ENCODE measurements around the gene C22orf31. TPM values are rescaled to one million over a fixed set of nuclear protein-coding genes. Genes with fewer than 3 reads are reported as not detected.
A peak's percentile ranks its signal among the peaks of the same experiment; 100 is the strongest.
"Not testable (repeated sequence)": the region's sequence is repeated elsewhere in the genome, so short reads cannot be mapped to it uniquely, and the experiment has no call there.

C22orf31 gene
- polyA plus RNA-seq, 3 donors = 0.95 to 1.6 (median 1.3) TPM

DNA sequence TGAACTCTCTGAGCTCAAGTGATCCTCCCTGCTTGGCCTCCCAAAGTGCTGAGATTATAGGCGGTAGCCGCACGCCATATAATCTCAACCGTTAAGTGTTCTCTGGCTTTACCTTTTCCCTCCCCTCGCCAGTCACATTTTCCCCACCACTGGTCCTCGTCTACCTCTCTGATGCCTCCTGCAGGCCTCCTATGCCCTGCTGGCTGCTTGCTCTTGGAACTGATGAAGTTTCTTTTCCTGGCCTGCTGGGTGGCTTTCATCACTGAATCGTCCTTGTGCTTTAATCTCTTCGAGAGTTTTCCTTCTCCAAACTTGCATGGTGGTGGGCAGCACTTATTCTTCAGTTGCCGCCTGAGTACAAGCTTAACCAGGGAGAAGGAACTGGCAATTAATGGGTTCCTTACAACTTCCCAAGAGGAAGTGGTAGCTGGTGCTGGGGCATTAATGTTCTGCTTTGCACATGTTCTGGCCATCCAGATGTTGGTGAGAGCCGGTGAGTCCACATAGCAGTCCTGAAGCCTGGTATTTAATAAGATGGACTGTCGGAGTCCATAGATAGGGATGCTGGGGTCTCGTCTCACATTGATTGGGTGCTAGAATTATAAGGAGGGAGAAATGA is 1.3 kb downstream of the C22orf31 start:
- DNase-seq (ENCODE audit: low read depth in 3 of 3, low spot score in 2 of 3) = no peak

DNA sequence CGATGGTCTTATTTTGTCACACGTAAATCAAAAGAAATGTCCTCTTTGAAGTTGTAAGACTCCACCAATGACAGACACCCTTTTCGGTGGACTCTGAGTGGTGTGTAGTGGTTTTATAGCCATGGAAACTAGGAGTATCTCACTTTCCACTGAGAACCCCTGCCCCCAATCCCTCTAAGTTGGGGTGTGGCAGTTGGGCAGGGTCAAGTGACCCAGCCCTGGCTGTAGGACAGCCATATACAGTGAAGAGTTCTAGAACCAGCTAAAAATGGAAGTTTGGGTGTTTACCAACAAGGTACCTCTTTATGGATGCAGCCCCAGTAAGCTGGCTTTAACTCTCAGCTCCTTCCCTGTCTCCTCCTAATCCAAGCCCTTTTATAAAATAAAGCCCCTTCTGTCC is 5.2 kb downstream of the C22orf31 start:
- DNase-seq (ENCODE audit: low read depth in 3 of 3, low spot score in 2 of 3) = no peak

DNA sequence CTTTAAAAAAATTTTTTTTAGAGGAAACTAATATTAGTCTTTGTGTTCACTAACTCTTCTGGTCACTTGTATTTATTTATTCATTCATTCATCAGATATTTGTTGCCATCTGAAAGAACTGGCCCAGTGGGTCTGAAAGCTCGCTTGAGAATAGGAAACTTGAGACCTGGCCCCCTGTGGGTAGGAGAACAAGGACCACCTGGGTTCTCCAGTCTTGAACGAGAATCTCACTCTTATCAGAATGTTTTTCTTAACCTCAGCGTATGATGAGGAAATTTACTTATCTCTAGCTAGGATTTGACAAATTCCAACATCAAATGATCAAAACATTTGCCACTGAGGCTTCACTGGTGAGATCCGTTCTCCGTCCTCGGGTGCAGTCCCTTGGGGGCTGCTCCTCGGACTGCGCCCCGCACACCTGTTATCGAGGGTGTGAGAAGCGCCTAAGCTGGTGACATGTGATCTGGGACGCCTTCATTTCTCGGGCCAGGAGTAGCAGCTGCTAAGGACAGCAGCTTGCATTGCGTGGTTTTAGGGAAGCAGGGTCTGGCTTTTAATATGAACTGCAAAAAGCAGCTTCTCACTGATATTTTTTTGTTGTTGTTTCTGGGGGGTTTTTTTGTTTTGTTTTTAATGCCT is 6.3 kb downstream of the C22orf31 start:
- no peak for DNase-seq (ENCODE audit: low read depth in 3 of 3, low spot score in 2 of 3)

DNA sequence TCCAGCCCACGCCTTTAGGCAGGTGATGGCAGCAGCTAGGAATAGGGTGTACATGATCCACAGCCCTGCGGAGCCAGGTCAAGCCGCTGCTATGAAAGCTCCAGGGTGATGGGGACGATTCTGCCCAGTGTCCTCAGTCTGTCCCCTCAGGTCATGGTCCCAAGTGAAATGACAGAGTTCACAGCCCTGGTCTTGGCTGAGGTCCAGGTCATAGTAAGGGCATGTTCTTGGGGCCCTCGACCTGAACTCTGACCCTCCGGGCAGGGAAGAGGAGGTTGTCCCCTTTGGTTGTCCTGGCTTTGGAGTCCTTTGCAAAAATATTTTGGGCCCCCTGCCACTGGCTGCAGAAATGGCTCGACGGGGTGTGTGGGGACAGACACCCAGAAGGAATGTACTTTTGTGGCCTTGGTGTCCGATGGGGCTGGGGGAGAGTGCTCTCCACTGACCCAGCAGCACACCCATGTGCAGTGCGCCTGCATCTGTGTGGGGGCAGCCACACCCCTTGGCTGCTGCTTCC is 7.3 kb downstream of the C22orf31 start:
- no peak for DNase-seq (ENCODE audit: low read depth in 3 of 3, low spot score in 2 of 3)

DNA sequence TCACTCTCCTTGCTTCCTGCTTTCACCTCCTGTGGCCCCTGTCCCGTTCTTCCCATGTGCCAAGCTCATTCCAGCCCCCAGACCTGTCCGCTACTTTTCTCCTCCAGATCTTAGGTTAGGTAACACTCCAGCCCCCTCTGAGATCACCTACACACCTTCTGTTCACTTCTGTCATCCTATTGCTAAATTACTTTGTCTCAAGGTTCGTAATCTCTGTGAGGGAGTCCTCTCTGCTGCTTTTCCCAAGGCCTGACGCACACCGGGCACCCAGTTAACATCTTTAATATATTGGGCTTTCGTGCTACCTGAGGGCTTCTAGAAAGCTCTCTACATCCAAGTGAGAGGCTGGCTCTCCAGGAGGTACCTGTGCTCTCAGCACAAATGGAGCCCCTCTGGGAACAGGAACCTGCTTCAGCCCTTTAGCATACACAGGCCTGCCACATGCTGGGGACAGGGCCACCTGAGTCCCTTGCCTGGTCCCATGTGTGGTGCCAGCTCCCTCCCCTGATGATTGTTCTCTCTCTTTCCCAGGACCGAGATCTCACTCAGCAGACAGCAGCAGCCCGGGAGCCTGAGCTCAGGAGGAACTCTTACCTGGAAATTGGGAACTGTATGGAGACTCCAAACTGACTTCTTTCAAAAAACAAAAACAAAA is 8.5 kb downstream of the C22orf31 start:
- no peak for DNase-seq (ENCODE audit: low read depth in 3 of 3, low spot score in 2 of 3)

DNA sequence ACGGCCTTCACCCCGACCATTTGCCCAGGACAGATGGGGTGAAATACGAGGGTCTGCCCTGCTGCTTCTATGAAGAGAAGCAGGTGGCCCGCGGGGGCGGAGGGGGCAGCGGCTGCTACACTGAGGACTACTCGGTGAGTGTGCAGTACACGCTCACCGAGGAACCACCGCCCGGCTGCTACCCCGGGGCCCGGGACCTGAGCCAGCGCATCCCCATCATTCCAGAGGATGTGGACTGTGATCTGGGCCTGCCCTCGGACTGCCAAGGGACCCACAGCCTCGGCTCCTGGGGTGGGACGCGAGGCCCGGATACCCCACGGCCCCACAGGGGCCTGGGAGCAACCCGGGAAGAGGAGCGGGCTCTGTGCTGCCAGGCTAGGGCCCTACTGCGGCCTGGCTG is 11.2 kb downstream of the C22orf31 start:
- no peak for DNase-seq (ENCODE audit: low read depth in 3 of 3, low spot score in 2 of 3)

DNA sequence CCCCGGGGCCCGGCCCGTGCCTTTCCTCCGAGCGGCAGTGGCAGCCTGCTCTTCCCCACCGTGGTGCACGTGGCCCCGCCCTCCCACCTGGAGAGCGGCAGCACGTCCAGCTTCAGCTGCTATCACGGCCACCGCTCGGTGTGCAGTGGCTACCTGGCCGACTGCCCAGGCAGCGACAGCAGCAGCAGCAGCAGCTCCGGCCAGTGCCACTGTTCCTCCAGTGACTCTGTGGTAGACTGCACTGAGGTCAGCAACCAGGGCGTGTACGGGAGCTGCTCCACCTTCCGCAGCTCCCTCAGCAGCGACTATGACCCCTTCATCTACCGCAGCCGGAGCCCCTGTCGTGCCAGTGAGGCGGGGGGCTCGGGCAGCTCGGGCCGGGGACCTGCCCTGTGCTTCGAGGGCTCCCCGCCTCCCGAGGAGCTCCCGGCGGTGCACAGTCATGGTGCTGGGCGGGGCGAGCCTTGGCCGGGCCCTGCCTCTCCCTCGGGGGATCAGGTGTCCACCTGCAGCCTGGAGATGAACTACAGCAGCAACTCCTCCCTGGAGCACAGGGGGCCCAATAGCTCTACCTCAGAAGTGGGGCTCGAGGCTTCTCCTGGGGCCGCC is 11.9 kb downstream of the C22orf31 start:
- DNase-seq (ENCODE audit: low read depth in 3 of 3, low spot score in 2 of 3) = no peak

DNA sequence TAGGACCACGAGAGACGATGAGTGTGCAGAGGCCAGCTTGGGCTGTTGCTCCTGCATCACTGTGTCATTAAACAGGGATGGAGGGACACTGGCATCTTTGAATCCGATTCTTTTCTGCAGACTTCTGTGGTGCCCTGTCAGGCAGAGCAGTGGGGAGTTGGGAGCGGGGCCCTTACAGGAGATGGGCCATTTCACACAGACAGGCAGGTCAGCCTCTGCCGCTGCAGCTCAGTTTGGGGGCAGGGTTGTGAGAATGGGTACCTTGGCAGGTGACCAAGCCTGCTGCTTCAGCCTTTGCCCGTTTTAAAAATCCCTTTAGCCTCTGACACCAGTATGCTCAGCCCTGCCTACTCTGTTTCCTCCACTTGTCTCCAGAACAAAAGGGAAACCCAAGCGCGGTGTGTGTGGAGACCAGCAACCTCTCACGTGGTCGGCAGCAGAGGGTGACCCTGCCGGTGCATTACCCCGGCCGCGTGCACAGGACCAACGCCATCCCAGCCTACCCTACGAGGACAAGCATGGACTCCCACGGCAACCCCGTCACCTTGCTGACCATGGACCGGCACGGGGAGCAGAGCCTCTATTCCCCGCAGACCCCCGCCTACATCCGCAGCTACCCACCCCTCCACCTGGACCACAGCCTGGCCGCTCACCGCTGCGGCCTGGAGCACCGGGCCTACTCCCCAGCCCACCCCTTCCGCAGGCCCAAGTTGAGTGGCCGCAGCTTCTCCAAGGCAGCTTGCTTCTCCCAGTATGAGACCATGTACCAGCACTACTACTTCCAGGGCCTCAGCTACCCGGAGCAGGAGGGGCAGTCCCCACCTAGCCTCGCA is 12.6 kb downstream of the C22orf31 start:
- DNase-seq (ENCODE audit: low read depth in 3 of 3, low spot score in 2 of 3) = no peak

DNA sequence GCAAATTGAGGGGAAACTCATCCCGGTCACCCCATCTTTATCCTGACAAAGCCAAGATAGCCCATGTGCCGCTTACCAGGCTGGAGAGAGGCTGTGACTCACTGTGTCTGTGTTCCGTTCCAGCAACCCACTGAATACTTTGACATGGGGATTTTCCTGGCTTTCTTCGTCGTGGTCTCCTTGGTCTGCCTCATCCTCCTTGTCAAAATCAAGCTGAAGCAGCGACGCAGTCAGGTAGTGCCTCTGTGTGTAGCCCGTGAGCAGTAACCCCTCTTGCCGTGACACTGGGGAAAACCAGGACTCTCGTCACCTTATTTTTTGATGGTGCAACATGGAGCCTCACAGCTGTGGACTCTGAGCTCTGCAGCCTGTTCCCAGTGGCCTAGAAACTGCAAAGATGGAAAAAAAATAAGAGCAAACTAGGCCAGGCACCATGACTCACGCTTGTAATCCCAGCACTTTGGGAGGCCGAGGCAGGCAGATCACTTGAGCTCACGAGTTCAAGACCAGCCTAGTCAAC is 16.9 kb downstream of the C22orf31 start:
- no peak for DNase-seq (ENCODE audit: low read depth in 3 of 3, low spot score in 2 of 3)

DNA sequence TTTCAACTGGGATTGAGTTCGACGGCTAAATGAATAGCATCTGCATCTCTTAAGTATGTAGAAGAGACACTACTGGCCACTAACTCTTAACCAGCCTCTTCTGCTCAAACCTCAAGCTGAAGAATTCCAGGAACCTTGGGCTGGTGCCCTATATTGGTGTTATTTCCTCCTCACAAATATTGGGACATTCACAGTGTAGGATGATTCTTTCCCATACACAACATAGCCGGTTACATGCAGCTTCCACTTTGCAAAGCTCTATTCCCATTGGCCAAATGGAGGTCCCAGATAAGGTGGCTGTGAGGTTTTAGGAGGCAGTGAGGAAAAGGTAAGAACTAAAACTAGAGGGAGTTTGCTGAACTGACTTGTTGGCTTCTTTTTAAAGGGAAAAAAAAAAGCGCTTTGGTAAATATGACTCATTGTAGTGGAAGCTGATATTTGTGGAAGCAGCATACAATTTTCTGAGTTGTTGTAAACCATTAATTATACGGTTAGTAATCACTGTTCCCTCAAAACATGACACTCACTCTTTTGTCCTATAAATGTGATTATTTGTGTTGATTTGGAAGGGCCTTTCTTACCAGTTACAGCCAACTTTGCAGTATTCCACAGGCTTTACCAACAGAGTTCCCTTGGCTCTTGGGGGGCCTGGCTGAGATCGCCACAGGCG is 17.6 kb downstream of the C22orf31 start:
- DNase-seq (ENCODE audit: low read depth in 3 of 3, low spot score in 2 of 3) = no peak

DNA sequence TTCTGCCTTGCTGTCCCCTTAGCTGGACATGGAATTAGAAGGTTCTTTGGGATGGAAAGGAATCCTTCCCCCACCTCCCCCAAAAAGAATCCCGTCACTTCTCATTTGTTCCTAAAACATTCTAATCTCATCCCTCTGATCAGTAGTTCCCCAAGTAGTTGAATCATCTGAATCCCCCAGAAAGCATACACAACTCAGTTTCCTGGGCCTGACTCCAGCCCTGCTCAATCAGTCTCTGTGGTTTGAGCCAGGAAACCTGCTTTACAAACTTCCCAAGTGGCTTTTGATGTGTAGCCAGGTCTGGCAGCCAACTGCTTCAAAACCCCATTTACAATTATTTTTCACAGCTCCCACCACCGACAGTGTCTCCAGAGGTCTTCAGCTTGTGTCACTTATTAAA is 20.2 kb downstream of the C22orf31 start:
- DNase-seq (ENCODE audit: low read depth in 3 of 3, low spot score in 2 of 3) = no peak

DNA sequence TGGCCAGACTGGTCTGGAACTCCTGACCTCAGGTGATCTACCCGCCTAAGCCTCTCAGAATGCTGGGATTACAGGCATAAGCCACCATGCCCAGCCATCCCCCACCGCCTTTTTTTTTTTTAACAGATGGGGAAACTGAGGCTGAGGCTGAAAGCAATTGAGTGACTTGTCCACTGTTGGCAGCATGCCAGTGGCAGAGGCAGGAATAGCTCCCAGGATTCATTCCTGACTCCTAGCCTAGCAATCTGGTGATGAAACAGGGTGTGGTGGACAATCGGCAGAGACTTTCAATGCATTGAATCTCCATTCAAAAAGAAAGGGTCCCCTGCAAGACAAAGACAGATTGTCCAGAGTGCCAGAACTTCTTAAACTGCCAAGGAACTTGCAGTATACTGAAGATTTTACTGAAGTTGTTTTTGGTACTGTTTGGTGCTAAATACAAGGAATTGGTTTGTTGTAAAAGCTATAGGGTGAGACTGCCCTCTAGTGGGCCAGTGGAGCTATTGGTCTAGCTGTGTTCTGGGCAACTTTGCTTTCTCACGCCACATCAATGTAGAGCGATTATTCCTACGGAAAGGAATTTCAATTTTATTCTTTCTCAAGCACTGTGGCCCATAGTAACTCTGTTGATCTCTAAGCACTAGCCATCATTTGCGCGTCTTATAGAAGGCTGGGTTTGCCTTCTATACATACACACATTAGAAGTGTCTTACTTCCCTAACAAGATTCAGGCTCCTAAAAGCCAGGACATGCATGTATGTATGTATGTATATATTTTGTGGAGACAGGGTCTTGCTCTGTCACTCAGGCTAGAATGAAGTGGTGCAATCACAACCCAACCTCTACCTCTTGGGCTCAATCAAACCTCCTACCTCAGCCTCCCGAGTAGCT is 21.0 kb downstream of the C22orf31 start:
- peak in 2 of 3 donors; percentile 74 for DNase-seq (ENCODE audit: low read depth in 3 of 3, low spot score in 2 of 3)

DNA sequence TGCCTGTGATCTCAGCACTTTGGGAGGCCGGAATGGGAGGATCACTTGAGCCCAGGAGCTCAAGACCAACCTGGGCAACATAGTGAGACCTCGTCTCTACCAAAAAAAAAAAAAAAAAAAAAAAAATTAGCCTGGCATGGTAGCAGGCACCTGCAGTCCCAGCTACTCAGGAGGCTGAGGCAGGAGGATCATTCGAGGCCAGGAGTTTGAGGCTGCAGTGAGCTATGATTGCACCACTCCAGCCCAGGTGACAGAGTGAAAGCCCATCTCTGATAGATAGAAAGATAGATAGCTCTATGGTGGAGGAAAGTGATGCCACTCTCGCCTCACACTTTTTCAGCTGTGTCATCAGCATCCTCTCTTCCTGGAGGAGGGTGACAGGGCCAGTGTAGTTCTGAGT is 21.9 kb downstream of the C22orf31 start:
- DNase-seq (ENCODE audit: low read depth in 3 of 3, low spot score in 2 of 3) = not testable (repeated sequence)

DNA sequence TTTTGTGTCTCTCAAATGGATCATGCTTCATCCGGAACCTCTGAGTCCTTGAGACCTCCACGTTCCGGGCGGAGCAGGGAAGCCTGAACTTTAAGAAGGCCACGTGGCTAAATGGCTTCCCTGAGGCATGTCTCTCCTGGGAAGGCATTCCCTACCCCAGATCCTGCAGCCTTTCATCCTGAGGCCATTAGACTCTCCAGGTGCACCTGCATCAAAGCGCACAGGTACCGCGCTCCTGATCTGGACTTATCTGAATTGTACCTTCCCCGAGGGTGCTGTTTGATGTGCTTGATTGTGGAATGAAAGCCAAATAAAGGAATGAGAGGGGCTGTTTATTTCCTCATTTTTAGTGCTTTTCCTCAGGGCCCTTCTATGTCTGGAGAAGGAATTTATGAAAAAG is 22.5 kb downstream of the C22orf31 start:
- DNase-seq (ENCODE audit: low read depth in 3 of 3, low spot score in 2 of 3) = no peak

DNA sequence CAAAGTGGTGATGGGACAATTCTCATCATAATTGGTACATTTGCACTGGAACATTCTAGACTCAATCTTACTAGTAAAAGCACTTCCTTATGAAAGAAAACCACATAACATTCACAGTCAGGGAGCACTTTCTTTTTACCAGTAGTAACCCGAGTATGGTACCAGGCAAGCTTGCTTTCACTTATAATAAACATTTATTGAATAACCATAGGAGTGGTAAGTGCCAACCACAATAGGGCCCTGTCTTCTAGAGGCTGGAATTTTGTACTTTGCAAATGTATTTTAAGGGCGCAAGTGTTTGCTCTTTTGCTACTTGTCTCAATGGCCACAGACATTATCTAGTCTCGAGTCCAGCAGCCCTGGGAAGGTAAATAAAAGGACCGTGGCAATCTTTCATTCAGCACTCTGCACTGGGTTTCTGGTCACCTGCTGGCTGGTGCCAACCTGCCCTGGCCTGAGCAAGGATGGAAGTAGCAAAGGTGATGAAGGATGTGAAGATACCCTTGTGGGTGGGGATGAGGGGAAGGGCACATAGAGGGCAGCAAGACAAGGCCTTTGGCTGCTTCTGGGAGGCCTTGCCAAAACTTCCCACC is 24.2 kb downstream of the C22orf31 start:
- DNase-seq (ENCODE audit: low read depth in 3 of 3, low spot score in 2 of 3) = no peak

DNA sequence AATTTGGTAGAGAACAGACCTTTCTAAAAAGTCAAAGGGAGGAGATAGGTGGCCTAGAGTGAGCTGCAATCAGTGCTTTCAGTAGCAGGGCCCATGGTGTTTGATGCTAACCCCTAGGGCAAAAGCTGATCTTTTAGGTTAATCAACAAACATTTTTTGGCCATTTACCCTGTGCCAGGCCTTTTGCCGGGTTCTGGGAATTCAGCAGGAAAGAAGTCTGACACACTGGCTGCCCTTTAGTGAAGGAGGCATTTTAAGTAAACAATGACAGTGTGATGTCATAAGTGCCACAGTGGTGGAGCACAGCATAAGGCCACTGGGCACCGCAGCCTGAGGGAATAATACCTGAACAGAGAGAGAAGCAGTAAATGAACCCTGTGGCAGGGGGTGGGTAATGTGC is 29.0 kb downstream of the C22orf31 start:
- no peak for DNase-seq (ENCODE audit: low read depth in 3 of 3, low spot score in 2 of 3)

DNA sequence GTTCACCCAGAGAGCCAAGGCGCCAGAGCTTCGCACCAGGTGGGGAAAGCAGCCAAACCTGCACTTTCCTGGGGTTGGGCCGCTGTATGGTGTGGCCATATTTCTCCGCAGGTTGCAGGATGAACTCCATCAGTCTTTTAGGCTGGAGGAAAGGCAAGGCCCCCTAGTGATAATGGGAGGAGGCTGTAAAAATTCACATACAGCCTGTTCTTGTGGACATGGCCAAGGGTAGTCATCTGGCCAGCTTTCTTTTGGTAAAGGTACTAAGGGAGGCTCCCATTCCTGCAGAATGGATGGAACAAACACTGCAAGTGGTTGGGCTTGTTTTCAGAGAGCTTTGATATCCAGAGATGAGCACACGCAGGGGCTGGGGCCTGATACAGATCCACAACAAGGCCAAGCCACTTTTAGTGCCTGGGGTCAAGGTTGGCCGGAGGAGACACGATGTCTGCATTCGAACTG is 29.6 kb downstream of the C22orf31 start:
- DNase-seq (ENCODE audit: low read depth in 3 of 3, low spot score in 2 of 3) = no peak

DNA sequence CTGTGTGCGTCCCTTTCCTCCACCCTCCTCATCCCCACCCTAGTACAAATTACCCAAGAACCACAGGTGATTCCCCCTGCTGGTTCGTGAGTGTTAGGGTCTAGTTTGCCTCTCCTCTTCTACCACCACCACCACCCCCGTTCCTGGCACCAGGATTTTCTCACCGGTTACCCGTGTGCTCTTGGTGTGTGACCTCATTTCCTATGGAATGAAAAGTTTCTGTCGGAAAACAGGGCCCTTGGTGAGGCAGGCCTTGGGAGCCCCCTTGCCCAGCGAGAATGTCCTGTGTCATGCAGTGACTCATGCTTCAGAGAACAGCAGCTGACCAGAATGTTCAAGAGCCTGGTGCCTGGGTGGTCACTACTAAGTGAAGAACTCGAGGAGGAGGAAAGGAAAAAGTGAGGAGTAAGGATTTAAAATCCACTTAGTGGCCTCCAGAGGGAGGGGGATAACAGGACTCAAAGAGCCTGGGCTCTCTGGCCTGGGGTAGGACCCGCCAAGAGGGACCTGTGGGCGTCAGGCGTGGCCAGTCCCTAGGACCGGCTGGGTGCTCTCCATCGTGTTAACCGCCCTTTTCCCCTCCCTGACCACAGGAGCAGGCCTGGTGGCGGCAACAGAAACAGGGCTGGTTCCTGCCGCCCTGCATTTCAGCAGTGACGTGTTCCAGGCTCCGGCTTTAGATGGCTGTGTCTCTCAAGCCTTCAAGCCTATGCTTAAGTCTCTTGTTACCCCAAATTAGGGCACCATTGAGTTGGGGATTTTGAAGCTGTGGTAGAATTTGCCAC is 30.2 kb downstream of the C22orf31 start:
- peak in 2 of 3 donors; percentile 51 to 68 for DNase-seq (ENCODE audit: low read depth in 3 of 3, low spot score in 2 of 3)
